WTC11 (cell line): ENCODE measurements around the gene SYNDIG1. TPM values are rescaled to one million over a fixed set of nuclear protein-coding genes. Genes with fewer than 3 reads are reported as not detected.

Source experiments
- ATAC-seq: fragments of 200-7000 bp; cut with Tn5 transposase; 2 replicates; pipeline ENCODE4 v1.10.0; 2021; ENCODE audit warnings: mild to moderate bottlenecking, moderate library complexity
- CTCF ChIA-PET: fragments of 300-600 bp; sonication (Branson Sonifier 250); formaldehyde crosslinking; loops from one replicate; lab custom pipeline; 2021; ENCODE audit warnings: antibody characterized with exemption; lab: Charles Lee
- POLR2A ChIA-PET: fragments of 350-600 bp; sonication (Branson Sonifier 250); formaldehyde crosslinking; loops from one replicate; lab custom pipeline; 2021; ENCODE audit warnings: antibody characterized with exemption; lab: Charles Lee
- DNase-seq: peaks from one replicate; pipeline ENCODE4 v3.0.0; 2021; ENCODE audit warnings: low spot score
- H3K27ac Mint-ChIP-seq: 2 replicates; pipeline ENCODE4 v1.8.0; 2021; ENCODE audit warnings: mixed read lengths
- H3K27me3 Mint-ChIP-seq: 2 replicates; pipeline ENCODE4 v1.8.0; 2021; ENCODE audit warnings: low read depth, mild to moderate bottlenecking, moderate library complexity, mixed read lengths
- H3K36me3 Mint-ChIP-seq: 2 replicates; pipeline ENCODE4 v1.8.0; 2021; ENCODE audit warnings: mixed read lengths
- H3K4me1 Mint-ChIP-seq: 2 replicates; pipeline ENCODE4 v1.8.0; 2022; ENCODE audit warnings: mixed read lengths
- H3K4me3 Mint-ChIP-seq: 2 replicates; pipeline ENCODE4 v1.8.0; 2021; ENCODE audit warnings: mild to moderate bottlenecking, moderate library complexity, mixed read lengths
- H3K9me3 Mint-ChIP-seq: 2 replicates; pipeline ENCODE4 v1.8.0; 2021; ENCODE audit warnings: mixed read lengths
- AR ChIP-seq: fragments of 250-450 bp; sonication (Bioruptor Pico); IDR thresholded peaks from 2 replicates; pipeline ENCODE4 v1.9.0; 2021; ENCODE audit warnings: mild to moderate bottlenecking
- ELF4 ChIP-seq: sonication (generic); formaldehyde crosslinking; IDR thresholded peaks from 2 replicates; pipeline ENCODE4 v1.8.1; 2022; ENCODE audit warnings: low read depth, mild to moderate bottlenecking, moderate library complexity, missing genetic modification reagents
- ERG ChIP-seq: fragments of 250-450 bp; sonication (Bioruptor Pico); IDR thresholded peaks from 2 replicates; pipeline ENCODE4 v1.8.0; 2021; ENCODE audit warnings: mild to moderate bottlenecking
- SP1 ChIP-seq: sonication (generic); formaldehyde crosslinking; conservative IDR thresholded peaks from 2 replicates; pipeline ENCODE4 v1.8.1; 2022; ENCODE audit warnings: missing genetic modification reagents
- TCF7 ChIP-seq: sonication (generic); formaldehyde crosslinking; IDR thresholded peaks from 2 replicates; pipeline ENCODE4 v1.8.0; 2022; ENCODE audit warnings: mild to moderate bottlenecking, low read depth, missing genetic modification reagents, moderate library complexity
- ZNF138 ChIP-seq: sonication (generic); formaldehyde crosslinking; conservative IDR thresholded peaks from 2 replicates; pipeline ENCODE4 v1.8.1; 2022; ENCODE audit warnings: mild to moderate bottlenecking, moderate library complexity, missing genetic modification reagents
- total RNA-seq: library from RNA; stranded (reverse); gene quantifications from 3 replicates; pipeline ENCODE4 v1.2.3, GENCODE V29; 2021
- TF ChIP-seq, protein P1 (sequence below): sonication (generic); formaldehyde crosslinking; conservative IDR thresholded peaks from 2 replicates; pipeline ENCODE4 v1.8.1; 2023; ENCODE audit warnings: mild to moderate bottlenecking, low read depth, missing genetic modification reagents, moderate library complexity
- TF ChIP-seq, protein P2 (sequence below): fragments of 250-450 bp; sonication (Bioruptor Pico); IDR thresholded peaks from 2 replicates; pipeline ENCODE4 v1.9.0; 2021; ENCODE audit warnings: moderate library complexity, mild to moderate bottlenecking, inconsistent platforms, borderline replicate concordance
- TF ChIP-seq, protein P3 (sequence below): sonication (generic); formaldehyde crosslinking; conservative IDR thresholded peaks from 2 replicates; pipeline ENCODE4 v1.8.1; 2022; ENCODE audit warnings: mild to moderate bottlenecking, missing genetic modification reagents
- TF ChIP-seq, protein P4 (sequence below): sonication (generic); formaldehyde crosslinking; IDR thresholded peaks from 2 replicates; pipeline ENCODE4 v1.8.1; 2022; ENCODE audit warnings: low read depth, mild to moderate bottlenecking, moderate library complexity, missing genetic modification reagents, borderline replicate concordance

Gene SYNDIG1
- total RNA-seq, 1 experiment from 2014 or later = 6.4 TPM

- Mint-ChIP-seq H3K27ac (no peak overlapping the region), H3K36me3 (no peaks in the 10 kb centered on the region), H3K4me3 (peak overlapping the region; percentile 33), H3K4me1 (peaks cover 35% of the 10 kb centered on the region), H3K27me3 (peaks cover 60% of the 10 kb centered on the region), H3K9me3 (no peaks in the 10 kb centered on the region)
- DNase-seq (no peak), ATAC-seq (no peak)
- ChIA-PET CTCF (no interaction called here), POLR2A (no interaction called here)
- TF ChIP-seq AR (CRISPR knock-in tag) = no peak
Measured at GRCh38 chr20:24472426-24472825, 3.0 kb downstream of the SYNDIG1 start.

DNA sequence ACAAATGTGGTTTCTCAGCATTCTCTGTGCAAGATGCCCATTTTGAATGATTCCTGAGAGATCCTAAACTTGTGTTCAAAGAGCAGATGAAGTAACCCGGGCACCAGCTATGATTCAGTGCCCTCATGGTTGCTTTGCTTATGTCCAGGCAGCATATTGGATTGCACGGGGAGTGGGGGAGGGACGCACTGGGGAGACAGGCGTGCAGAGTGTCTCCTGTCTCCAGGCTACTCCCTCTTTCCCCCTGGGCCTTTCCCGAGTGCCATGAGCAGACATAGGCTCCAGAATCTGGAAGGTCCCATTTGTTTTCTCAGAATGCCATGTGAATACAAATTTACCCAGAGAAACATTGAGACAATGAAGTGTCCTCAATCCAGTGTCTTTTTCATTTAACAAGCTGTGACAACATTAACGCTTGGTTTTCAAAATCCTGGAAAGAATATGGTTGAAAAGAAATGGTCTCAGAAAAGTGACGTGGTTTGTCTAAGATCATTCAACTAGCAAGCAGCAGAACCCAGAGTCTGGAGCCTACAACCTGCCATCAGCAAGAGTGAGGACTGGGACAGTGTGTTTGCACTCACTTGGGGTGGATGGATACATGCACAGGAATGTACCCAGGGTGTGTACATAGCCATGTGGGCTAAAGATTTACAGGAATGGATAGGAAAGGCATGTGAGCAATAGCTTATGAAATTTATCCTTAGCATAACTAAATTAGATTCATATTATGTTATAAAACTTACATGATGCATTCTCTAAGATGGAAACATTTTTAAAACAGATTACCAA lies 4.2 kb downstream of the SYNDIG1 start:
- H3K36me3 Mint-ChIP-seq = no peaks in the 10 kb centered on the region
- H3K4me3 Mint-ChIP-seq = no peak overlapping the region
- POLR2A ChIA-PET = interaction anchor here (0.5 kb wide), 1 partner anchor 792 kb away, joined by 6 read pairs; no protein-coding TSS in a partner anchor
- no peaks in the 10 kb centered on the region for H3K9me3 Mint-ChIP-seq
- H3K4me1 Mint-ChIP-seq = peaks cover 32% of the 10 kb centered on the region
- CTCF ChIA-PET = no interaction called here
- no peak for DNase-seq
- H3K27me3 Mint-ChIP-seq = peaks cover 48% of the 10 kb centered on the region
- TF ChIP-seq SP1 (CRISPR knock-in tag) (no peak), ELF4 (no peak), ZNF138 (no peak), TCF7 (CRISPR knock-in tag) (no peak), ERG (CRISPR knock-in tag) (no peak)
- TF ChIP-seq, protein P1, sequence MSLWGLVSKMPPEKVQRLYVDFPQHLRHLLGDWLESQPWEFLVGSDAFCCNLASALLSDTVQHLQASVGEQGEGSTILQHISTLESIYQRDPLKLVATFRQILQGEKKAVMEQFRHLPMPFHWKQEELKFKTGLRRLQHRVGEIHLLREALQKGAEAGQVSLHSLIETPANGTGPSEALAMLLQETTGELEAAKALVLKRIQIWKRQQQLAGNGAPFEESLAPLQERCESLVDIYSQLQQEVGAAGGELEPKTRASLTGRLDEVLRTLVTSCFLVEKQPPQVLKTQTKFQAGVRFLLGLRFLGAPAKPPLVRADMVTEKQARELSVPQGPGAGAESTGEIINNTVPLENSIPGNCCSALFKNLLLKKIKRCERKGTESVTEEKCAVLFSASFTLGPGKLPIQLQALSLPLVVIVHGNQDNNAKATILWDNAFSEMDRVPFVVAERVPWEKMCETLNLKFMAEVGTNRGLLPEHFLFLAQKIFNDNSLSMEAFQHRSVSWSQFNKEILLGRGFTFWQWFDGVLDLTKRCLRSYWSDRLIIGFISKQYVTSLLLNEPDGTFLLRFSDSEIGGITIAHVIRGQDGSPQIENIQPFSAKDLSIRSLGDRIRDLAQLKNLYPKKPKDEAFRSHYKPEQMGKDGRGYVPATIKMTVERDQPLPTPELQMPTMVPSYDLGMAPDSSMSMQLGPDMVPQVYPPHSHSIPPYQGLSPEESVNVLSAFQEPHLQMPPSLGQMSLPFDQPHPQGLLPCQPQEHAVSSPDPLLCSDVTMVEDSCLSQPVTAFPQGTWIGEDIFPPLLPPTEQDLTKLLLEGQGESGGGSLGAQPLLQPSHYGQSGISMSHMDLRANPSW (CRISPR knock-in tag) = no peak
- TF ChIP-seq, protein P2, sequence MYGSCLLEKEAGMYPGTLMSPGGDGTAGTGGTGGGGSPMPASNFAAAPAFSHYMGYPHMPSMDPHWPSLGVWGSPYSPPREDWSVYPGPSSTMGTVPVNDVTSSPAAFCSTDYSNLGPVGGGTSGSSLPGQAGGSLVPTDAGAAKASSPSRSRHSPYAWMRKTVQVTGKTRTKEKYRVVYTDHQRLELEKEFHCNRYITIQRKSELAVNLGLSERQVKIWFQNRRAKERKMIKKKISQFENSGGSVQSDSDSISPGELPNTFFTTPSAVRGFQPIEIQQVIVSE (CRISPR knock-in tag) = no peak
- TF ChIP-seq, protein P3, sequence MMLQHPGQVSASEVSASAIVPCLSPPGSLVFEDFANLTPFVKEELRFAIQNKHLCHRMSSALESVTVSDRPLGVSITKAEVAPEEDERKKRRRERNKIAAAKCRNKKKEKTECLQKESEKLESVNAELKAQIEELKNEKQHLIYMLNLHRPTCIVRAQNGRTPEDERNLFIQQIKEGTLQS = no peak
- TF ChIP-seq, protein P4, sequence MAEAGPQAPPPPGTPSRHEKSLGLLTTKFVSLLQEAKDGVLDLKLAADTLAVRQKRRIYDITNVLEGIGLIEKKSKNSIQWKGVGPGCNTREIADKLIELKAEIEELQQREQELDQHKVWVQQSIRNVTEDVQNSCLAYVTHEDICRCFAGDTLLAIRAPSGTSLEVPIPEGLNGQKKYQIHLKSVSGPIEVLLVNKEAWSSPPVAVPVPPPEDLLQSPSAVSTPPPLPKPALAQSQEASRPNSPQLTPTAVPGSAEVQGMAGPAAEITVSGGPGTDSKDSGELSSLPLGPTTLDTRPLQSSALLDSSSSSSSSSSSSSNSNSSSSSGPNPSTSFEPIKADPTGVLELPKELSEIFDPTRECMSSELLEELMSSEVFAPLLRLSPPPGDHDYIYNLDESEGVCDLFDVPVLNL (CRISPR knock-in tag) = no peak
- no peak for ATAC-seq
- H3K27ac Mint-ChIP-seq = no peak overlapping the region
